Stimulated activated CD4-positive, alpha-beta T cell treated with anti-CD3 and anti-CD28 coated beads, Interleukin-12 subunit alpha, Interleukin-12 subunit beta, amount 100 ng/mL, for 4 hours (primary cell): ENCODE data around the gene CIPC.

ENCODE experiments used
- DNase-seq: peaks from one replicate; pipeline ENCODE4 v3.0.0-alpha.2; 2020

Gene CIPC

DNA sequence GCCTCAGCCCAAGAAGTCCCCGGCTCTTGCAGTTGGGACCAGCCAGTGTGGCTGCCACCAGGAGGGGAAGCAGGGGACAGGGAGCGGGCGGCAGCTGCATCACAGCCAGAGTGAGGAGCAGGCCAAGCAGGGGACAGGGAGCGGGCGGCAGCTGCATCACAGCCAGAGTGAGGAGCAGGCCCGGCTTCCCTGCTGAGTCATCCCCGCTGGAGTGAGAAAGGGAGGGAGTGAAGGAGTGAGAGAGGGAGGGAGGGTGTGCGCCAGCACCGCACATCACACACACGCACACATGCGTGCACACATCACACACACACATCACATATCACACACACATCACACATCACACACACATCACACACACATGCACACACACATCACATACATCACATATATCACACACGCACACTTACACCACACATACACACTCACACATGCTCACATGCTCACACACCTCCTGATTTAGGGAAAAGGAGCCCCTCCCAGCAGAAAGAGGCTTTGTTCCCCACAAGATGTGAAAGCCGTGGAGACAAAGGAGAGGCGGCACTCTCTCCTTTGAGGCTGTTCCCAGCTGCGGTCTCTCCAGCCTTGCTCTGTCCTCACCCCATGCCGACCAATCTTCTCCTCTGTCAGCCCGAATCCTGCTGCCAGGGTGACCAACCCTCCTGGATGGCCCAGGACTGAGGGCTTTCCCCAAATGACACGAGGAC lies 60.3 kb downstream of the CIPC start:
- DNase-seq, result no peak

DNA sequence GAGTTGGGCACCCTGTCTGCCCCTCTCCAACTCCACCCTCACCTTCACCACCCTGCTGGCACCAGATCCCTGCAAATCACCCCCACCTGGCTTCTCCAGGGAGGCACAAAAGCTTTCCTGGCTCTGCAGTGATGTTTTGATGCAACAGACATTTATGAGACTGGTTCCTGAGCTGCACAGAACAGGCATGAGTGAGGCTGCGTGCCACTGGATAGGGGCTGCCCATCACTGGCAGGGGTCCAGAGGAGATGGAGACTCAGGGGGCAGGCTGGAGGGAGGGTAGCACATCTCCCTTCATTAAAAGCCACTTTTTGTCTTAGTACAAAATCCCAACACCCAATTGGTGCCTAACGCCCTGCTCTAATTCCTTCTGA lies 60.8 kb downstream of the CIPC start:
- no peak for DNase-seq

GRCh38 chr14:77161011-77161410 lies 63.0 kb downstream of the CIPC start:
- no peak for DNase-seq
